Fibroblast of lung (primary cell): ENCODE data around the gene IL4I1. TPM values are rescaled to one million over a fixed set of nuclear protein-coding genes. Genes with fewer than 3 reads are reported as not detected.

Experiments
- DNase-seq, 2 donors: peaks; one replicate each; pipeline versions ENCODE4 v3.0.0 to v3.0.0-alpha.2; 2010; ENCODE audit warnings: low read depth in 2 of 2
- H2AFZ ChIP-seq: 2 replicates; pipeline ENCODE4 v1.5.1; 2012; ENCODE audit warnings: low read length, control low read depth, inconsistent platforms
- H3K27ac ChIP-seq: 2 replicates; pipeline ENCODE4 v1.5.1; 2011; ENCODE audit warnings: low read length, control low read depth; ENCODE audit not compliant: insufficient read depth
- H3K27me3 ChIP-seq: 2 replicates; pipeline ENCODE4 v1.5.1; 2011; ENCODE audit warnings: mild to moderate bottlenecking, low read length; ENCODE audit not compliant: control insufficient read depth, insufficient read depth
- H3K36me3 ChIP-seq: 2 replicates; pipeline ENCODE4 v1.5.1; 2011; ENCODE audit warnings: low read length; ENCODE audit not compliant: control insufficient read depth, insufficient read depth
- H3K4me1 ChIP-seq: 2 replicates; pipeline ENCODE4 v1.5.1; 2011; ENCODE audit warnings: low read length; ENCODE audit not compliant: control insufficient read depth, insufficient read depth; ENCODE audit errors: extremely low read depth
- H3K4me2 ChIP-seq: 2 replicates; pipeline ENCODE4 v1.5.1; 2011; ENCODE audit warnings: low read length, control low read depth; ENCODE audit not compliant: insufficient read depth; ENCODE audit errors: extremely low read depth
- H3K4me3 ChIP-seq, 4 experiments: fragments of 200-600 bp in 1 of 4; sonication (generic) in 1 of 4; replicated peaks in 1 of 4; 2 replicates each; pipeline ENCODE4 v1.5.1; 2011 to 2016; ENCODE audit warnings: low read length in 4 of 4, low read depth in 3 of 4, mild to moderate bottlenecking in 3 of 4, control low read depth in 2 of 4, inconsistent platforms in 1 of 4, mixed read lengths in 1 of 4; ENCODE audit not compliant: insufficient read depth in 1 of 4; ENCODE audit errors: control extremely low read depth in 1 of 4
- H3K79me2 ChIP-seq: 2 replicates; pipeline ENCODE4 v1.5.1; 2012; ENCODE audit warnings: mild to moderate bottlenecking, low read length, inconsistent platforms; ENCODE audit not compliant: control insufficient read depth, insufficient read depth
- H3K9ac ChIP-seq: 2 replicates; pipeline ENCODE4 v1.5.1; 2011; ENCODE audit warnings: mild to moderate bottlenecking, low read length, control low read depth; ENCODE audit not compliant: insufficient read depth
- H3K9me3 ChIP-seq: 2 replicates; pipeline ENCODE4 v1.5.1; 2012; ENCODE audit warnings: low read depth, low read length; ENCODE audit not compliant: control insufficient read depth, insufficient read depth
- H4K20me1 ChIP-seq: 2 replicates; pipeline ENCODE4 v1.5.1; 2011; ENCODE audit warnings: low read length; ENCODE audit not compliant: control insufficient read depth, insufficient read depth; ENCODE audit errors: extremely low read depth
- CTCF ChIP-seq, 2 donors: IDR thresholded peaks in 1 of 2; conservative IDR thresholded peaks in 1 of 2; 1 replicate in 1 of 2; 2 replicates in 1 of 2; pipeline ENCODE4 v1.5.1; 2011 to 2012; ENCODE audit warnings: low read length in 2 of 2, control low read depth in 1 of 2, inconsistent platforms in 1 of 2, low read depth in 1 of 2, mild to moderate bottlenecking in 1 of 2
- EZH2 ChIP-seq: IDR thresholded peaks from 2 replicates; pipeline ENCODE4 v1.5.1; 2012; ENCODE audit warnings: low read length, control low read depth, mild to moderate bottlenecking; ENCODE audit errors: missing control alignments
- polyA plus RNA-seq, 2 donors: library from polyadenylated mRNA; depleted of rRNA in 1 of 2; stranded (reverse) in 1 of 2; unstranded in 1 of 2; fragments of >200 nt; gene quantifications; 2 replicates each; pipeline ENCODE4 v1.2.1, GENCODE V29; 2011 to 2012; ENCODE audit warnings: missing spikeins in 1 of 2
- total RNA-seq: library from RNA; depleted of rRNA; stranded (reverse); fragments of >200 nt; gene quantifications from 2 replicates; pipeline ENCODE4 v1.2.1, GENCODE V29; 2014

Gene IL4I1
- total and polyA plus RNA-seq, 2 donors (not counting 1 experiment from before 2014, with no cell fraction given), result 0.09 to 1.2 TPM

DNA sequence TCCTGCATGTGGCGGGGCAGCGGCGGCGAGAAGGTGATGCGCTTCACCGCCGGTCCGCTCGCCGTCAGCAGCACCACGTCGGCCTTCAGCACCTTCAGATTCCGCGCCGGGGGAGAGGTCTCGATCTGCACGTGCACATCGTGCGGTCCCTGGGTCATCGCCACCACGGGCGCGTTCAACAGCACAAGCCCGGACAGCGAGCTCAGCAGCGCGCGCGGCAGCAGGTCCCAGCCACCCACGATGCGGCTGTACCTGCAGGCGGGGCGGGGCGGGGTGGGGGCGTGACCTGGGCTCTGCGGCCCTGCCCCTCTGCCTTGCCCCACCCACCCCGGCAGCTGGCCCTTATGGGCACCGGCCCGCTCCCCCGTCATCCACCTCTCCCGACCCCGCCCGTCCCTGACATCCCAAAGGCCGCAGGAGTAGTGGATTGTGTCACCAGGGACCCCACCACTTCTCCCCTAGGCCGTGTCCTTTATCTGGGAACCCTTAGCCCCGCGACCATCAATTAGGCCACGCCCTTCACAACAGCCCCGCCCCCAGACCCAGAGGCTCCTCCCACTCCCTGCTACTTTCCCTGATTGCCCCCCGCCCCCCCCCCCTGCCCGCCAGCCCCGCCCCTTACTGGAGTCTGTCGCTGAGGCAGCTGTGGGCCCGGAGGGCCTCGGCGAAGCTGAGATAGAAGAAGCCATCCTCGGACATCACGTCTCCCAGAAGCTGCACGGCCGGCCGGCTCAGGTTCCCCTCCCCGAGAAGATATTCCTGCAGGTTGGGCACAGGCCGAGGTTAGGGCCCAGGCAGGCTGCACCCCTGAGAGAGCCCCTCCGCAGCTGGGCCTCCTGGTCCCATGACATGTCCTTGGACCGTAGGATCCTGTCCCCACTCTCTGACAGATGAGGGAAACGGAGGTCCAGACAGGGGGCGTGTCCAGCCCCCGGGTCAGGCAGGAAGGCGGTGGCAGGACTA, 6.1 kb downstream of the IL4I1 start:
- H3K36me3 ChIP-seq, result no peaks in the 10 kb centered on the region
- TF ChIP-seq CTCF (conservative IDR thresholded peaks at IDR 0.05 in 1 of 2, IDR thresholded peaks at IDR 0.05 in 1 of 2; ENCODE audit: low read depth in 1 of 2, low read length in 2 of 2) (no peak), EZH2 (no peak)
- H3K4me2 ChIP-seq, result peak overlapping the region; percentile 32
- H3K79me2 ChIP-seq, result no peaks in the 10 kb centered on the region
- H3K4me1 ChIP-seq, result peaks cover 3% of the 10 kb centered on the region
- no peaks in the 10 kb centered on the region for H4K20me1 ChIP-seq
- DNase-seq, result no peak
- no peak overlapping the region for H3K27ac ChIP-seq
- no peak overlapping the region for H3K9ac ChIP-seq
- H3K4me3 ChIP-seq, result no peak overlapping the region
- no peak overlapping the region for H2AFZ ChIP-seq
- no peaks in the 10 kb centered on the region for H3K27me3 ChIP-seq
- no peaks in the 10 kb centered on the region for H3K9me3 ChIP-seq

DNA sequence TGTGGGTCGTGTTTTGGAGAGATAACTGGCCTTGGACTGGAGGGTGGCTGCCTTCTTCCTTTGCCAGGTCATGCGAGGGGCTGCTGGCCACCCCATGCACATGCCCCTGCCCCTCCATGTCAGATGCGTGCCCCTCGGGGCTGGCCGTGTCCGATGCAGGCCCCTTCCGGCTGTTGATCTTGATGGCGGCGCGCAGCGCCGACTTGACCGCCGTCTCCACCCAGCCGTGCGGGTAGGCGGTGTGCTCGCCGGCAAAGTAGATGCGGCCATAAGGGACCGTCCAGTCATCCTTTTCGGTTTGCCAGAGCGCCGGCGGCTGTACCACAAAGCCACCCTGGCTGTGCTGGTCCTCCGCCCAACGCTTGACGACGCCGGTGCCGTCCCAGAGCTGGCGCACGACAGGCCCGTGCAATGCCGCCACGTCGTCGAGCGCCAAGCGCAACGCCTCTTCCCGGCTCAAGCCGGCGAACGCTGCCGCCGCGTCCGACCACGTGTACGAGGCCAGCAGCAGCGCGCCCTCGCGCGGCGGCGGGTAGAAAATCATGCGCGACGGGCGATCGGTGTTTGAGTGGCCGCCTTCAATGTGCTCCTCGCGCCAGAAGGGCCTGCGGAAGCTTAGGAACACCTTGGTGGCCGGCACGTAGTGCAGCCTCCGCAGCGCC, 6.9 kb downstream of the IL4I1 start:
- no peak overlapping the region for H3K9ac ChIP-seq
- no peaks in the 10 kb centered on the region for H3K9me3 ChIP-seq
- H3K27ac ChIP-seq, result no peak overlapping the region
- peak; percentile 67 to 71 for DNase-seq
- peak; percentile 45 to 60 for TF ChIP-seq CTCF (conservative IDR thresholded peaks at IDR 0.05 in 1 of 2, IDR thresholded peaks at IDR 0.05 in 1 of 2; ENCODE audit: low read depth in 1 of 2, low read length in 2 of 2)
- TF ChIP-seq EZH2, result no peak
- H3K4me2 ChIP-seq, result peak overlapping the region; percentile 32
- no peaks in the 10 kb centered on the region for H3K27me3 ChIP-seq
- no peak overlapping the region for H2AFZ ChIP-seq
- no peaks in the 10 kb centered on the region for H4K20me1 ChIP-seq
- peaks cover under 1% of the 10 kb centered on the region for H3K36me3 ChIP-seq
- H3K4me3 ChIP-seq, result no peak overlapping the region
- H3K4me1 ChIP-seq, result peaks cover 3% of the 10 kb centered on the region
- no peaks in the 10 kb centered on the region for H3K79me2 ChIP-seq

GRCh38 chr19:49889038-49889686, 7.5 kb downstream of the IL4I1 start:
- Histone ChIP-seq H3K27me3 (no peaks in the 10 kb centered on the region), H3K4me3 (no peak overlapping the region), H3K36me3 (peaks cover 7% of the 10 kb centered on the region), H3K9ac (no peak overlapping the region), H3K4me1 (peaks cover 3% of the 10 kb centered on the region), H3K79me2 (no peaks in the 10 kb centered on the region), H3K9me3 (no peaks in the 10 kb centered on the region), H3K27ac (no peak overlapping the region), H3K4me2 (no peak overlapping the region), H4K20me1 (no peaks in the 10 kb centered on the region), H2AFZ (no peak overlapping the region)
- no peak for TF ChIP-seq EZH2
- no peak for DNase-seq
